OCI-LY3 (cell line): ENCODE results near the gene BMERB1.

Experiments
- CTCF ChIP-seq: fragments of 200-600, 300-600 bp; sonication (generic); IDR thresholded peaks from 2 replicates; pipeline ENCODE4 v1.5.1; 2014; ENCODE audit warnings: antibody characterized with exemption, low read length, low read depth
- EZH2phosphoT487 ChIP-seq: fragments of 200-600 bp; shearing (Covaris generic); IDR thresholded peaks from 2 replicates; pipeline ENCODE4 v1.6.1; 2018; ENCODE audit warnings: antibody characterized with exemption, mixed run types, low read depth

- TF ChIP-seq CTCF (no peak), EZH2phosphoT487 (no peak)
Observed at GRCh38 chr16:15594711-15595320, 160.4 kb downstream of the BMERB1 start.
